Testis (tissue), 3 donors: ENCODE measurements around the gene FIBCD1. TPM values are rescaled to one million over a fixed set of nuclear protein-coding genes. Genes with fewer than 3 reads are reported as not detected.

Source experiments
- DNase-seq: peaks from one replicate; pipeline ENCODE4 v3.0.0-alpha.2; 2019
- H3K27ac ChIP-seq, 2 donors: fragments of 200-600 bp; sonication (generic); one replicate each; pipeline ENCODE4 v1.5.1; 2019
- H3K27me3 ChIP-seq: fragments of 200-600 bp; sonication (generic); one replicate; pipeline ENCODE4 v1.5.1; 2019
- H3K36me3 ChIP-seq: fragments of 200-600 bp; sonication (generic); one replicate; pipeline ENCODE4 v1.5.1; 2017; ENCODE audit warnings: low read depth; ENCODE audit errors: missing control alignments
- H3K4me1 ChIP-seq: fragments of 200-600 bp; sonication (generic); one replicate; pipeline ENCODE4 v1.5.1; 2019
- H3K4me3 ChIP-seq, 2 donors: fragments of 200-600 bp; sonication (generic); one replicate each; pipeline ENCODE4 v1.5.1; 2017 to 2019
- H3K9me3 ChIP-seq: fragments of 200-600 bp; sonication (generic); one replicate; pipeline ENCODE4 v1.5.1; 2017
- POLR2A ChIP-seq: fragments of 450-650 bp; IDR thresholded peaks from one replicate; pipeline ENCODE4 v1.6.1; 2017; ENCODE audit warnings: antibody characterized with exemption, mild to moderate bottlenecking, moderate library complexity
- WGBS, 2 donors: methylation state at CpG; one replicate each; pipeline ENCODE4 v1.1.5; 2018; 5-methylcytosine and 5-hydroxymethylcytosine counted together
- intact Hi-C: fragments of 100-400 bp; cut with DNase I; formaldehyde crosslinking; loops from one replicate; pipeline ENCODE4 v1.15.1; 2023; ENCODE audit warnings: low total_unique reads
- polyA plus RNA-seq: library from polyadenylated mRNA; stranded (reverse); fragments of 350-450 nt; fragmentation: Illumina TruSeq; extraction: RNeasy Lipid Tissue Mini Kit (QIAGEN cat#74804); gene quantifications from one replicate; pipeline ENCODE4 v1.2.3, GENCODE V29; 2014; ENCODE audit warnings: low read depth, low replicate concordance; ENCODE audit not compliant: insufficient read depth
- total RNA-seq, 2 donors: library from RNA; depleted of rRNA; stranded (reverse); fragments of >200 nt; gene quantifications; one replicate each; pipeline ENCODE4 v1.2.3, GENCODE V29; 2016
- TF ChIP-seq, protein P1 (sequence below), 3 experiments: fragments of 450-650 bp in 2 of 3; fragments of 200-600 bp in 1 of 3; sonication (generic) in 1 of 3; IDR thresholded peaks; one replicate each; pipeline ENCODE4 v1.5.1; 2016 to 2019; ENCODE audit warnings: antibody characterized with exemption in 3 of 3, mild to moderate bottlenecking in 2 of 3, moderate library complexity in 1 of 3

FIBCD1 gene
- total and polyA plus RNA-seq, 3 donors from 2014 or later, result 20.8 to 33.5 (median 29.1) TPM

DNA sequence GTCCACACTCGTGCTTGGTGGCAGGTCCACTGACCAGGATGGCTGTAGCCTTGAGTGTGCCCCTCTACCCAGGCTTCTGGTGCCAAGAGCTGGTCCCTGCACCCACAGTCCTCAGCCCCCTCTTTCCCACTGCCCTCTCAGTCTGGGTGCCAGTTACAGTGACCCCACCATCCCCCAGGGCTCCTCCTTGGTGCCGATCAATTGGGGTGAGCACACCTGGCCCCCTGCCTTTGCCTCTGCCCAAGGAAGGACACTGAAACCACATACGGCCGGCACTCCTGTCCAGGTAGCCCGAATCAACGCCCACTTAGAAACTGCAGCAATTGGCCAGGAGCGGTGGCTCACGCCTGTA lies 24.0 kb downstream of the FIBCD1 start:
- H3K36me3 ChIP-seq, result no peaks in the 10 kb centered on the region
- no peaks in the 10 kb centered on the region for H3K4me1 ChIP-seq
- H3K4me3 ChIP-seq, result no peak overlapping the region
- H3K27me3 ChIP-seq, result no peaks in the 10 kb centered on the region
- no peaks in the 10 kb centered on the region for H3K9me3 ChIP-seq
- intact Hi-C loops, result no loop called here
- WGBS, 2 donors, result 83 to 89% methylated on average over 4 to 8 of the region's 8 CpGs
- no peak for DNase-seq
- TF ChIP-seq, protein P1, sequence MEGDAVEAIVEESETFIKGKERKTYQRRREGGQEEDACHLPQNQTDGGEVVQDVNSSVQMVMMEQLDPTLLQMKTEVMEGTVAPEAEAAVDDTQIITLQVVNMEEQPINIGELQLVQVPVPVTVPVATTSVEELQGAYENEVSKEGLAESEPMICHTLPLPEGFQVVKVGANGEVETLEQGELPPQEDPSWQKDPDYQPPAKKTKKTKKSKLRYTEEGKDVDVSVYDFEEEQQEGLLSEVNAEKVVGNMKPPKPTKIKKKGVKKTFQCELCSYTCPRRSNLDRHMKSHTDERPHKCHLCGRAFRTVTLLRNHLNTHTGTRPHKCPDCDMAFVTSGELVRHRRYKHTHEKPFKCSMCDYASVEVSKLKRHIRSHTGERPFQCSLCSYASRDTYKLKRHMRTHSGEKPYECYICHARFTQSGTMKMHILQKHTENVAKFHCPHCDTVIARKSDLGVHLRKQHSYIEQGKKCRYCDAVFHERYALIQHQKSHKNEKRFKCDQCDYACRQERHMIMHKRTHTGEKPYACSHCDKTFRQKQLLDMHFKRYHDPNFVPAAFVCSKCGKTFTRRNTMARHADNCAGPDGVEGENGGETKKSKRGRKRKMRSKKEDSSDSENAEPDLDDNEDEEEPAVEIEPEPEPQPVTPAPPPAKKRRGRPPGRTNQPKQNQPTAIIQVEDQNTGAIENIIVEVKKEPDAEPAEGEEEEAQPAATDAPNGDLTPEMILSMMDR (IDR thresholded peaks at IDR 0.05), result no peak
- no peak for TF ChIP-seq POLR2A
- no peak overlapping the region for H3K27ac ChIP-seq

DNA sequence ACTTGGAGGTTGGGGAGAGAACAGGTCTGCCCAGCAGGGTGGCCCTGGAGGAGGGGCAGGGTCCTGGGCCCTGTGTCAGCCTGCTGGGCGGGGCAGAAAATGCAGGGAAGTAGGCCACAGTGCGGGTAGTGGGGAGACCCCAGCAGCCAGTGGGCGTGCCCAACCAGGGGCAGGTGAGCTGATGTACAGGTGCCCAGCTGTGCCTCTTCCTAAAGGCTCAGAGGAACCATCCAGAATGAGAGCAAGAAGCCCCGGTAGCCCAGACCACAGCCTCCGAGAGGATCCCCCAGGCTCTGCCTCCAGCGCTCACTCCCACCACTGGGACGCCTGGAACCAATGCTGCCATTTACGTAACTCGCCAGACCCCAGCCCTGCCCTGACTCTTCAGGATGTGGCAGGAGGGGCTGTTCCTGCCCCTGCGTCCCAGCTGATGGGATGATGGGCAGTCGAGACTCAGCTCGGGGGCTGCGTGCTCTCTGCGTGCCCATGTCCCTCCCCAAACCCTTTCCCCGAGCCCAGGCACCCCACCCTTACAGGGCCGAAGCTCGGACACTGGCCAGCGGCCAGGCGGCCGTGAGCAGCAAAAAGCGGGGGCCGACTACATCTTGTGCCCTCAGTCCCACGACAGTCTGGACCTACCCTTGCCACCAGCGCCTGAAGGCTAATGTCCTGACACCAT lies 24.5 kb downstream of the FIBCD1 start:
- no peak for TF ChIP-seq POLR2A
- TF ChIP-seq, protein P1 (IDR thresholded peaks at IDR 0.05), result no peak
- no peaks in the 10 kb centered on the region for H3K27me3 ChIP-seq
- intact Hi-C loops, result no loop called here
- no peak overlapping the region for H3K4me3 ChIP-seq
- 78 to 80% methylated on average over 14 to 24 of the region's 24 CpGs for WGBS, 2 donors
- no peak overlapping the region for H3K27ac ChIP-seq
- no peaks in the 10 kb centered on the region for H3K36me3 ChIP-seq
- DNase-seq, result no peak
- H3K4me1 ChIP-seq, result no peaks in the 10 kb centered on the region
- H3K9me3 ChIP-seq, result no peaks in the 10 kb centered on the region

DNA sequence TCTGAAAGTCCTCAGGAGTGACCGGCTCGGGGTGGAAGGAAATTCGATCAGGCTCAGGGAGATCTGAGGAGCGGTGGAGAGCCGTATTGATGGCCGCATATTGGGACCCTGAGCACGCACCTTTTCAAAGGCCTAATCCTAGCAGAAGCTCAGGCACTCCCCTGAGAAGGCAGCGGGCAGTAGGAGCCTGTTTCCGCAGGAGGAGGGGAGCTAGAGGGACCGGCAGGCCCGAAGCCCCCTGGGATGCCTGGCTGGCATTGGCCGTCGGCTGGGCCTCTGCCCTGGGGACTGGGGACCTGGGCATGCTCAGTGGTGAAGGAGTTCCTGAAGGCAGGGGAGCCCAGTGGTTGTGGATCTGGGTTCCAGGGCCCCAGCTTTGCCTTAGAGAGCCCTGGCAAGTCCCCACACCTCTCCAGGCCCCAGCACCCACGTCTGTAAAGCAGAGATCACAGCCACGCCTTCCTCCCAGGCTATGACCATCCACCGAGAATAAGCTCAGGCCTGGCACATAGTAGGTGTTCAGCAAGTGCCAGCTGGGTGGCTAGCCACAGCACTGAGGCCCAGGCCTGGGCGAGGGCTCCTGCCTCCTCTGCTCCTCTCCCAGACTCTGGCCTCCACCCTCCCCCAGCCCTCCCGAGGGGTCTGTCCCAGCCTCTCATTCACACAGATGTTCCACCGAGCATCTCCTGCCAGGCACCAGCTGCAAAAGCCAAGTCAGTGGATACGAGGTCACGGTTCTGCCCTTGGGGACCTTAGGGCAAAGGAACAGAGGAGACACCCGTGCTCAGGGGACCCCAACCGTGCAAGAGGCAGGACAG lies 25.2 kb downstream of the FIBCD1 start:
- intact Hi-C loops, result no loop called here
- Histone ChIP-seq H3K27ac (no peak overlapping the region), H3K36me3 (no peaks in the 10 kb centered on the region), H3K27me3 (no peaks in the 10 kb centered on the region), H3K4me1 (no peaks in the 10 kb centered on the region), H3K9me3 (no peaks in the 10 kb centered on the region), H3K4me3 (no peak overlapping the region)
- 75 to 80% methylated on average over 13 to 23 of the region's 23 CpGs for WGBS, 2 donors
- no peak for DNase-seq
- TF ChIP-seq POLR2A, result no peak
- TF ChIP-seq, protein P1 (IDR thresholded peaks at IDR 0.05), result no peak

DNA sequence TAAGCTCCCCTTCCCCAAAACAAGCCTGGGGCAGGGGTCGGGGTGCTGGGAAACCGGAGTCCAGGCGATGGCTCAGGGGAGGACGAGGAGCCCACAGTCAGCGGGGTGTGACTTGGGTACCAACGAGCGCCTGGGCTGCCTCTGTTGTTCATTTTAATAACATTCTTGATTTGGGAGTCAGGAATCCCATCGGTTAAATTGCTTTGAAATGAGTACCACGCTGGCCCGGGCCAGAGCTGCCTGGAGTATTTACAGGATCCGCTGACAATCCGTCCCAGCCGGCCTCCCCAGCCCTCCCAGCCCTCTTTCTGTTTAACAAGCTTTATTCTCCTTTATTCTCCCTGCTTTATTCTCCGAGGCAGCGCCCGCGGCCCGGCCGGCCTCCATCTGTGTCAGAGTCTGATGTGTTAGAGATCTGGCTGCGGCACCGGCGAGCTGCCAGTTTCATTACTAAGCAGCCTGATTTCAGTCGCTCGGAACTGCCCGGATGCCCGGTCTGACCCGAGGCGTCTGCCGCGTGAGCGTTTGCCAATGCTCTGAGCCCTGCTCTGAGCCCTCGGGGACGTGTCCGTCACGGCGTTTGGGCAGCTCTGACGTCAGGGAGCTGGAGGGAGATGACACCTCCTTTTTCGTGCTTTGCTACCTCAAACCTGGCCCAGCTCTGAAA lies 26.0 kb downstream of the FIBCD1 start:
- 82 to 84% methylated on average over 34 to 38 of the region's 38 CpGs for WGBS, 2 donors
- intact Hi-C loops, result no loop called here
- H3K27me3 ChIP-seq, result no peaks in the 10 kb centered on the region
- no peaks in the 10 kb centered on the region for H3K9me3 ChIP-seq
- no peaks in the 10 kb centered on the region for H3K36me3 ChIP-seq
- TF ChIP-seq, protein P1 (IDR thresholded peaks at IDR 0.05), result no peak
- no peak for TF ChIP-seq POLR2A
- H3K4me1 ChIP-seq, result no peaks in the 10 kb centered on the region
- DNase-seq, result no peak
- H3K27ac ChIP-seq, result no peak overlapping the region
- no peak overlapping the region for H3K4me3 ChIP-seq
